ENCODE results near the gene EDEM3.
"Not testable (repeated sequence)": the region's sequence is repeated elsewhere in the genome, so short reads cannot be mapped to it uniquely, and the experiment has no call there.

Gene EDEM3

GRCh38 chr1:184716158-184716557 lies 38.5 kb downstream of the EDEM3 start:
- no peak for DNase-seq

GRCh38 chr1:184709418-184709817 lies 45.2 kb downstream of the EDEM3 start:
- DNase-seq = no peak

- DNase-seq = no peak
Measured at GRCh38 chr1:184708084-184708676, 46.5 kb downstream of the EDEM3 start.

- DNase-seq = no peak
Measured at GRCh38 chr1:184705271-184705670, 49.4 kb downstream of the EDEM3 start.

GRCh38 chr1:184701816-184702215 lies 52.8 kb downstream of the EDEM3 start:
- no peak for DNase-seq

GRCh38 chr1:184698969-184699368 lies 55.7 kb downstream of the EDEM3 start:
- no peak for DNase-seq

- no peak for DNase-seq
Measured at GRCh38 chr1:184698016-184698415, 56.6 kb downstream of the EDEM3 start.

GRCh38 chr1:184696403-184696802 lies 58.3 kb downstream of the EDEM3 start:
- no peak for DNase-seq

GRCh38 chr1:184695023-184695422 lies 59.6 kb downstream of the EDEM3 start:
- no peak for DNase-seq

GRCh38 chr1:184693011-184693410 lies 61.6 kb downstream of the EDEM3 start:
- DNase-seq = no peak

GRCh38 chr1:184691719-184692324 lies 62.8 kb downstream of the EDEM3 start:
- DNase-seq = peak; percentile 65

- DNase-seq = no peak
Measured at GRCh38 chr1:184686540-184686939, 68.1 kb downstream of the EDEM3 start.

- DNase-seq = no peak
Measured at GRCh38 chr1:184685116-184685515, 69.5 kb downstream of the EDEM3 start.

GRCh38 chr1:184684285-184685074 lies 70.2 kb downstream of the EDEM3 start:
- peak; percentile 50 for DNase-seq

- DNase-seq = no peak
Measured at GRCh38 chr1:184682956-184683355, 71.7 kb downstream of the EDEM3 start.

GRCh38 chr1:184680611-184681225 lies 73.9 kb downstream of the EDEM3 start:
- not testable (repeated sequence) for DNase-seq

- not testable (repeated sequence) for DNase-seq
Measured at GRCh38 chr1:184679472-184679871, 75.2 kb downstream of the EDEM3 start.

- no peak for DNase-seq
Measured at GRCh38 chr1:184677344-184677743, 77.3 kb downstream of the EDEM3 start.

GRCh38 chr1:184673305-184673704 lies 81.4 kb downstream of the EDEM3 start:
- no peak for DNase-seq

GRCh38 chr1:184672013-184672726 lies 82.5 kb downstream of the EDEM3 start:
- DNase-seq = no peak

- DNase-seq = no peak
Measured at GRCh38 chr1:184669391-184669790, 85.3 kb downstream of the EDEM3 start.

GRCh38 chr1:184665360-184665759 lies 89.3 kb downstream of the EDEM3 start:
- DNase-seq = no peak

GRCh38 chr1:184664661-184665060 lies 90.0 kb downstream of the EDEM3 start:
- no peak for DNase-seq
